ENCODE results near the gene ST3GAL4.
"Not testable (repeated sequence)": the region's sequence is repeated elsewhere in the genome, so short reads cannot be mapped to it uniquely, and the experiment has no call there.

DNA sequence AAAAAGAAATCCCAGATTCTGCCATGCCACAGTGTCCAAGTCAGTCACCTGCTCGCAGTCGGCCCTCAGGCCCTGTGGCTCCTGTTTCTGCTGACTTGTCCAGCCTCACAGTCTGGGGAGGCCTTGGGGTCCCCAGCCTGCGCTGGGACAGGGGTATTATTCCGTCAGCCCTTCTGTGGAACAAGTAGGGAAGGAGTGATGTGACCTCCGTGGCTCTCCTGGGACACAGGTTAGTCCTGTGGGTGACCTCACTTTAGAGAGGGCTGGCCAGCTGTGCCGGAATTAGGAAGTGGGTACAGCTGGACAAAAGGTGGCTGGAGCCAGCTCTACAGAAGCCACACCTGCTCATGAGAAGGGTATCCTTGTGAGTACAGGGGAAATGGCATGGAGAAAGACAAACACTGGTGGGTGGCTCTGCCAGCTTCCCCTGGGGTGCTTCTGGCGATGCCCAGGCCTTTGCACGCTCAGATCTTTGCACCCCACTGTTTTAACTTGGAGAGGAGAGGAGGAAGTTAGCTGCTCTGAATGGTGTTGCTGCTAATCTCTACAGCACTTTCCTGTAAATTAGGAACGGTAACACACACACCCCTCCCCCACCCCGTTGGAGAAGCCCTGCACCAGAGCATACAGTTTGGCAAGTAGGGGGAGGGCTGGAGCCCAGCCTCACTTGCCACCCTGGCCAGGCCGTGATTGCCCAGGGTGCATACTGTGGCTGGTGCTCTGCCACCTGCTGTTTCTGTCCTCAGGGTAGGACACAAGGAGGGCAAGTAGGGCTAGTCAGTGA lies 13.0 kb downstream of the ST3GAL4 start:
- not testable (repeated sequence) for TF ChIP-seq POLR2A (IDR thresholded peaks at IDR 0.05); POLR2AphosphoS5 (IDR thresholded peaks at IDR 0.05; ENCODE audit: insufficient read depth in 1 of 2, low read depth in 1 of 2)
- TF ChIP-seq, protein P1, sequence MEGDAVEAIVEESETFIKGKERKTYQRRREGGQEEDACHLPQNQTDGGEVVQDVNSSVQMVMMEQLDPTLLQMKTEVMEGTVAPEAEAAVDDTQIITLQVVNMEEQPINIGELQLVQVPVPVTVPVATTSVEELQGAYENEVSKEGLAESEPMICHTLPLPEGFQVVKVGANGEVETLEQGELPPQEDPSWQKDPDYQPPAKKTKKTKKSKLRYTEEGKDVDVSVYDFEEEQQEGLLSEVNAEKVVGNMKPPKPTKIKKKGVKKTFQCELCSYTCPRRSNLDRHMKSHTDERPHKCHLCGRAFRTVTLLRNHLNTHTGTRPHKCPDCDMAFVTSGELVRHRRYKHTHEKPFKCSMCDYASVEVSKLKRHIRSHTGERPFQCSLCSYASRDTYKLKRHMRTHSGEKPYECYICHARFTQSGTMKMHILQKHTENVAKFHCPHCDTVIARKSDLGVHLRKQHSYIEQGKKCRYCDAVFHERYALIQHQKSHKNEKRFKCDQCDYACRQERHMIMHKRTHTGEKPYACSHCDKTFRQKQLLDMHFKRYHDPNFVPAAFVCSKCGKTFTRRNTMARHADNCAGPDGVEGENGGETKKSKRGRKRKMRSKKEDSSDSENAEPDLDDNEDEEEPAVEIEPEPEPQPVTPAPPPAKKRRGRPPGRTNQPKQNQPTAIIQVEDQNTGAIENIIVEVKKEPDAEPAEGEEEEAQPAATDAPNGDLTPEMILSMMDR (IDR thresholded peaks at IDR 0.05) = not testable (repeated sequence)
